ENCODE data around the gene UGT1A10.

DNA sequence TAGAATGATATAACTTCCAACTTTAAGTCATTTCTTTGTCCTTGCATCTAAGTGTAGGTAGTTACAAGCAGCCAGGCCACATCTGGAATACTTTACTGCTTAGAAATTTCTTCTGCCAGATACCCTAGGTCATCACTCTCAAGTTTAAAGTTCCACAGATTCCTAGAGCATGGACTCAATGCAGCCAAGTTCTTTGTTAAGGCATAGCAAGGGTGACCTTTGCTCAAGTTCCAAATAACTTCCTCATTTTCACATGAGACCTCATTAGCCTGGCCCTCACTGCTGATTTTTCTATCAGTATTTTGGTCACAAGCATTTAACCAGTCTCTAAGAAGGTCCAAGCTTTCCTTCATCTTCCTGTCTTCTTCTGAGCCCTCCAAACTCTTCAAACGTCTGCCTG is 27.7 kb downstream of the UGT1A10 start:
- TF ChIP-seq KLF15 (CRISPR knock-in tag; IDR thresholded peaks at IDR 0.05; ENCODE audit: borderline replicate concordance) (no peak), SAFB2 (CRISPR knock-in tag; IDR thresholded peaks at IDR 0.05; ENCODE audit: borderline replicate concordance, low read depth) (no peak), JUN (CRISPR knock-in tag; IDR thresholded peaks at IDR 0.05) (no peak), POLR2AphosphoS5 (IDR thresholded peaks at IDR 0.05; ENCODE audit: low read depth, low read length) (no peak), ZNF143 (CRISPR knock-in tag; IDR thresholded peaks at IDR 0.05) (no peak), NFYB (CRISPR knock-in tag; IDR thresholded peaks at IDR 0.05) (no peak), JUNB (CRISPR knock-in tag; IDR thresholded peaks at IDR 0.05; ENCODE audit: borderline replicate concordance) (no peak), EP300 (IDR thresholded peaks at IDR 0.05; ENCODE audit: low read depth in 2 of 2, low read length in 2 of 2) (no peak), EP300 (CRISPR knock-in tag; IDR thresholded peaks at IDR 0.05; ENCODE audit: borderline replicate concordance) (no peak)
- TF ChIP-seq, protein P1, sequence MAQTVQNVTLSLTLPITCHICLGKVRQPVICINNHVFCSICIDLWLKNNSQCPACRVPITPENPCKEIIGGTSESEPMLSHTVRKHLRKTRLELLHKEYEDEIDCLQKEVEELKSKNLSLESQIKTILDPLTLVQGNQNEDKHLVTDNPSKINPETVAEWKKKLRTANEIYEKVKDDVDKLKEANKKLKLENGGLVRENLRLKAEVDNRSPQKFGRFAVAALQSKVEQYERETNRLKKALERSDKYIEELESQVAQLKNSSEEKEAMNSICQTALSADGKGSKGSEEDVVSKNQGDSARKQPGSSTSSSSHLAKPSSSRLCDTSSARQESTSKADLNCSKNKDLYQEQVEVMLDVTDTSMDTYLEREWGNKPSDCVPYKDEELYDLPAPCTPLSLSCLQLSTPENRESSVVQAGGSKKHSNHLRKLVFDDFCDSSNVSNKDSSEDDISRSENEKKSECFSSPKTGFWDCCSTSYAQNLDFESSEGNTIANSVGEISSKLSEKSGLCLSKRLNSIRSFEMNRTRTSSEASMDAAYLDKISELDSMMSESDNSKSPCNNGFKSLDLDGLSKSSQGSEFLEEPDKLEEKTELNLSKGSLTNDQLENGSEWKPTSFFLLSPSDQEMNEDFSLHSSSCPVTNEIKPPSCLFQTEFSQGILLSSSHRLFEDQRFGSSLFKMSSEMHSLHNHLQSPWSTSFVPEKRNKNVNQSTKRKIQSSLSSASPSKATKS (CRISPR knock-in tag; IDR thresholded peaks at IDR 0.05), result no peak
- TF ChIP-seq, protein P2, sequence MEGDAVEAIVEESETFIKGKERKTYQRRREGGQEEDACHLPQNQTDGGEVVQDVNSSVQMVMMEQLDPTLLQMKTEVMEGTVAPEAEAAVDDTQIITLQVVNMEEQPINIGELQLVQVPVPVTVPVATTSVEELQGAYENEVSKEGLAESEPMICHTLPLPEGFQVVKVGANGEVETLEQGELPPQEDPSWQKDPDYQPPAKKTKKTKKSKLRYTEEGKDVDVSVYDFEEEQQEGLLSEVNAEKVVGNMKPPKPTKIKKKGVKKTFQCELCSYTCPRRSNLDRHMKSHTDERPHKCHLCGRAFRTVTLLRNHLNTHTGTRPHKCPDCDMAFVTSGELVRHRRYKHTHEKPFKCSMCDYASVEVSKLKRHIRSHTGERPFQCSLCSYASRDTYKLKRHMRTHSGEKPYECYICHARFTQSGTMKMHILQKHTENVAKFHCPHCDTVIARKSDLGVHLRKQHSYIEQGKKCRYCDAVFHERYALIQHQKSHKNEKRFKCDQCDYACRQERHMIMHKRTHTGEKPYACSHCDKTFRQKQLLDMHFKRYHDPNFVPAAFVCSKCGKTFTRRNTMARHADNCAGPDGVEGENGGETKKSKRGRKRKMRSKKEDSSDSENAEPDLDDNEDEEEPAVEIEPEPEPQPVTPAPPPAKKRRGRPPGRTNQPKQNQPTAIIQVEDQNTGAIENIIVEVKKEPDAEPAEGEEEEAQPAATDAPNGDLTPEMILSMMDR (CRISPR knock-in tag; IDR thresholded peaks at IDR 0.05), result no peak
- TF ChIP-seq, protein P3, sequence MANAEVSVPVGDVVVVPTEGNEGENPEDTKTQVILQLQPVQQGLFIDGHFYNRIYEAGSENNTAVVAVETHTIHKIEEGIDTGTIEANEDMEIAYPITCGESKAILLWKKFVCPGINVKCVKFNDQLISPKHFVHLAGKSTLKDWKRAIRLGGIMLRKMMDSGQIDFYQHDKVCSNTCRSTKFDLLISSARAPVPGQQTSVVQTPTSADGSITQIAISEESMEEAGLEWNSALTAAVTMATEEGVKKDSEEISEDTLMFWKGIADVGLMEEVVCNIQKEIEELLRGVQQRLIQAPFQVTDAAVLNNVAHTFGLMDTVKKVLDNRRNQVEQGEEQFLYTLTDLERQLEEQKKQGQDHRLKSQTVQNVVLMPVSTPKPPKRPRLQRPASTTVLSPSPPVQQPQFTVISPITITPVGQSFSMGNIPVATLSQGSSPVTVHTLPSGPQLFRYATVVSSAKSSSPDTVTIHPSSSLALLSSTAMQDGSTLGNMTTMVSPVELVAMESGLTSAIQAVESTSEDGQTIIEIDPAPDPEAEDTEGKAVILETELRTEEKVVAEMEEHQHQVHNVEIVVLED (CRISPR knock-in tag; IDR thresholded peaks at IDR 0.05; ENCODE audit: borderline replicate concordance), result no peak
- TF ChIP-seq, protein P4, sequence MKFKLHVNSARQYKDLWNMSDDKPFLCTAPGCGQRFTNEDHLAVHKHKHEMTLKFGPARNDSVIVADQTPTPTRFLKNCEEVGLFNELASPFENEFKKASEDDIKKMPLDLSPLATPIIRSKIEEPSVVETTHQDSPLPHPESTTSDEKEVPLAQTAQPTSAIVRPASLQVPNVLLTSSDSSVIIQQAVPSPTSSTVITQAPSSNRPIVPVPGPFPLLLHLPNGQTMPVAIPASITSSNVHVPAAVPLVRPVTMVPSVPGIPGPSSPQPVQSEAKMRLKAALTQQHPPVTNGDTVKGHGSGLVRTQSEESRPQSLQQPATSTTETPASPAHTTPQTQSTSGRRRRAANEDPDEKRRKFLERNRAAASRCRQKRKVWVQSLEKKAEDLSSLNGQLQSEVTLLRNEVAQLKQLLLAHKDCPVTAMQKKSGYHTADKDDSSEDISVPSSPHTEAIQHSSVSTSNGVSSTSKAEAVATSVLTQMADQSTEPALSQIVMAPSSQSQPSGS (CRISPR knock-in tag; IDR thresholded peaks at IDR 0.05), result no peak
- TF ChIP-seq, protein P5, sequence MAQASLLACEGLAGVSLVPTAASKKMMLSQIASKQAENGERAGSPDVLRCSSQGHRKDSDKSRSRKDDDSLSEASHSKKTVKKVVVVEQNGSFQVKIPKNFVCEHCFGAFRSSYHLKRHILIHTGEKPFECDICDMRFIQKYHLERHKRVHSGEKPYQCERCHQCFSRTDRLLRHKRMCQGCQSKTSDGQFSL (CRISPR knock-in tag; IDR thresholded peaks at IDR 0.05), result no peak
